ENCODE measurements around the gene VMP1. TPM values are rescaled to one million over a fixed set of nuclear protein-coding genes. Genes with fewer than 3 reads are reported as not detected.

The VMP1 gene
- total RNA-seq, 2 experiments from 2014 or later: 239 to 248 TPM

DNA sequence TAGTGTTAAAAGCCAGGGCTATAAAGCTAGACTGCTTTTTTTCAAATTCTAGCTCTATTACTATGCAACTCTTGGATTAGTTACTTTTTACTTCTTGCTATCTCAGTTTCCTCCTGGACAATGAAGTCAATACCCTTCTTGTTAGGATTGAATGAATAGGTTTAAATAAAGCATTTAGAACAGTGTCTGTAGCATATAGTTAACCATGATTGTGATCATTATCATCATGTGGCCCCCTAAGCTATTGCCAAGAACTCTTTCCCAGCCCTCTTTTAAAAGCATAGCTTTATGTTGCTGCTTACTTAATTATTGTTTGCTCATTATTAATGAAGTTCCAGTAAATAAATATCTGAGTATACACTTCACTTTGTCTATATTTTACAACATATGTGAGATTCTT is 4.5 kb downstream of the VMP1 start:
- Mint-ChIP-seq H3K27ac (no peak overlapping the region), H3K4me1 (ENCODE audit: low read depth) (peaks cover 43% of the 10 kb centered on the region), H3K9me3 (no peaks in the 10 kb centered on the region), H3K36me3 (ENCODE audit: low read depth) (peaks cover 12% of the 10 kb centered on the region), H3K4me3 (no peak overlapping the region), H3K27me3 (no peaks in the 10 kb centered on the region)
- POLR2A ChIA-PET: no interaction called here
- TF ChIP-seq, protein P1, sequence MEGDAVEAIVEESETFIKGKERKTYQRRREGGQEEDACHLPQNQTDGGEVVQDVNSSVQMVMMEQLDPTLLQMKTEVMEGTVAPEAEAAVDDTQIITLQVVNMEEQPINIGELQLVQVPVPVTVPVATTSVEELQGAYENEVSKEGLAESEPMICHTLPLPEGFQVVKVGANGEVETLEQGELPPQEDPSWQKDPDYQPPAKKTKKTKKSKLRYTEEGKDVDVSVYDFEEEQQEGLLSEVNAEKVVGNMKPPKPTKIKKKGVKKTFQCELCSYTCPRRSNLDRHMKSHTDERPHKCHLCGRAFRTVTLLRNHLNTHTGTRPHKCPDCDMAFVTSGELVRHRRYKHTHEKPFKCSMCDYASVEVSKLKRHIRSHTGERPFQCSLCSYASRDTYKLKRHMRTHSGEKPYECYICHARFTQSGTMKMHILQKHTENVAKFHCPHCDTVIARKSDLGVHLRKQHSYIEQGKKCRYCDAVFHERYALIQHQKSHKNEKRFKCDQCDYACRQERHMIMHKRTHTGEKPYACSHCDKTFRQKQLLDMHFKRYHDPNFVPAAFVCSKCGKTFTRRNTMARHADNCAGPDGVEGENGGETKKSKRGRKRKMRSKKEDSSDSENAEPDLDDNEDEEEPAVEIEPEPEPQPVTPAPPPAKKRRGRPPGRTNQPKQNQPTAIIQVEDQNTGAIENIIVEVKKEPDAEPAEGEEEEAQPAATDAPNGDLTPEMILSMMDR (IDR thresholded peaks at IDR 0.05): no peak
- ATAC-seq: no peak
- no peak for DNase-seq
- intact Hi-C loops (cut with micrococcal nuclease): no loop called here
- CTCF ChIA-PET: interaction anchor here (1.0 to 1.1 kb wide), 2 partner anchors 9 to 188 kb away, joined by 3 to 4 read pairs; no protein-coding TSS in a partner anchor

GRCh38 chr17:59712862-59713261 is 5.4 kb downstream of the VMP1 start:
- ATAC-seq (no peak), DNase-seq (no peak)
- Mint-ChIP-seq H3K4me3 (no peak overlapping the region), H3K4me1 (ENCODE audit: low read depth) (peaks cover 43% of the 10 kb centered on the region), H3K9me3 (no peaks in the 10 kb centered on the region), H3K27me3 (no peaks in the 10 kb centered on the region), H3K27ac (no peak overlapping the region), H3K36me3 (ENCODE audit: low read depth) (peaks cover 6% of the 10 kb centered on the region)
- ChIA-PET POLR2A (no interaction called here), CTCF (no interaction called here)
- TF ChIP-seq, protein P1 (IDR thresholded peaks at IDR 0.05): no peak
- intact Hi-C loops (cut with micrococcal nuclease): no loop called here

DNA sequence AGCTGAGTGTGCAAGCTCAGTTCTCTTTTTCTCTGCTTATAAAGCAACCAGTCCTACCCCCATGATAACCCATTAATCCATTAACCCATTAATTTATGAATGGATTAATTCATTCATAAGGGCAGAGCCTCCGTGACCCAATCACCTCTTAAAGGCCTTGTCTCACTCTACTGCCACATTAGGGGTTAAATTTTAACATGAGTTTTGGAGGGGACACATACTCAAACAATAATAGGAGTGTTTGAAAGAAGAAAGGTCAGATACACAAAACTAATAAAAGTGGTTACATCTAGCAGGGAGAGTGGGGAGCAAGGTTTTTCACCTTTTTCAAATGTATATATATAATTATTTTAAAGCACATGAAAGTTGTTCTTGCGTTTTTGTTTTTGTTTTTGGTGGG is 6.8 kb downstream of the VMP1 start:
- ATAC-seq: no peak
- Mint-ChIP-seq H3K4me3 (no peak overlapping the region), H3K9me3 (no peaks in the 10 kb centered on the region), H3K36me3 (ENCODE audit: low read depth) (peaks cover 6% of the 10 kb centered on the region), H3K4me1 (ENCODE audit: low read depth) (peaks cover 40% of the 10 kb centered on the region), H3K27ac (no peak overlapping the region), H3K27me3 (no peaks in the 10 kb centered on the region)
- CTCF ChIA-PET: no interaction called here
- POLR2A ChIA-PET: no interaction called here
- TF ChIP-seq, protein P1 (IDR thresholded peaks at IDR 0.05): no peak
- intact Hi-C loops (cut with micrococcal nuclease): no loop called here
- no peak for DNase-seq

DNA sequence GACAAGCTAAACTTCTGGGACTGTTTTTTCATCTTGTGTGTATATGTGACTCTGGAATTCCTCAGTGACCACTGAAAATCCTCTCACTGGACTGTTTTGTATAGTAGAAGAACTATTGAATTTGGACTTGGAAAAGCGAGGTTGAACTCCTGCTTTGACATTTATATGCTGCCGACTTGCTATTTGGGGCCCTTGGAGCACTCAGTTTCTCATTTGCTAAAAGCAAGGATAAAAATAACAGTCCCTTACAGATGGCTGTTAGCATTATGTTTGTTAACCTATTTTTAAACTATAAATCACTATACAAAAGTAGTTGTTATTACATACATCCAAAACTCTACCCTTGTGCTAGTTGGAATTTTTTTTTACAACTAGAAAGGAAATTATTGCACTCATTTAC is 9.0 kb downstream of the VMP1 start:
- no peak overlapping the region for H3K4me3 Mint-ChIP-seq
- no peaks in the 10 kb centered on the region for H3K27me3 Mint-ChIP-seq
- ChIA-PET POLR2A (no interaction called here), CTCF (no interaction called here)
- peaks cover 6% of the 10 kb centered on the region for H3K36me3 Mint-ChIP-seq (ENCODE audit: low read depth)
- DNase-seq (no peak), ATAC-seq (no peak)
- TF ChIP-seq, protein P1 (IDR thresholded peaks at IDR 0.05): no peak
- H3K4me1 Mint-ChIP-seq (ENCODE audit: low read depth): peaks cover 33% of the 10 kb centered on the region
- H3K9me3 Mint-ChIP-seq: no peaks in the 10 kb centered on the region
- H3K27ac Mint-ChIP-seq: no peak overlapping the region
- intact Hi-C loops (cut with micrococcal nuclease): no loop called here

DNA sequence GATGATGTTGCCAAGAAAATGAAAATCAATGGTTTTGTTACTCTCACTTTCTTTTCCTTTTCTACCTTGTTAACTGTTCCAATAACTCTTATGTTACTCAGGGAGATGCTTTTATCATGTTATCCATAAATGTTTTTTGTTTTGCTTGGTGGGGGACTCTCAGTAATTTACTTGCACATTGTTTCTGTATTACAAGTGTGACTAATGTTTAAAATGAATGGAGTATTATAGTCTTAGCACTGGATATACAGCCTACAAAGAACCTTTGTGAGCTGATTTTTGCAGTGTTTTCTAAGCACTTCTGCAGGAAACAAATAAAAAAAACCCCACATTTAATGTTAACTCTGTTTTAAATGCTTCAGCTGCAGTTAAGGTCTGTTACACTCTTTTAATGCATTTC is 12.1 kb downstream of the VMP1 start:
- intact Hi-C loops (cut with micrococcal nuclease): no loop called here
- H3K9me3 Mint-ChIP-seq: no peaks in the 10 kb centered on the region
- H3K27ac Mint-ChIP-seq: no peak overlapping the region
- TF ChIP-seq, protein P1 (IDR thresholded peaks at IDR 0.05): no peak
- POLR2A ChIA-PET: interaction anchor here (0.5 kb wide), 1 partner anchor 345 kb away, joined by 3 read pairs; no protein-coding TSS in a partner anchor
- no peak overlapping the region for H3K4me3 Mint-ChIP-seq
- H3K4me1 Mint-ChIP-seq (ENCODE audit: low read depth): peaks cover 26% of the 10 kb centered on the region
- DNase-seq (no peak), ATAC-seq (no peak)
- peaks cover 2% of the 10 kb centered on the region for H3K36me3 Mint-ChIP-seq (ENCODE audit: low read depth)
- no peaks in the 10 kb centered on the region for H3K27me3 Mint-ChIP-seq
- CTCF ChIA-PET: no interaction called here

Measured in activated CD8-positive, alpha-beta T cell treated with anti-CD3 and anti-CD28 coated beads for 36 hours (primary cell).